Osteoblast (primary cell): ENCODE results near the gene CRTC2. TPM values are rescaled to one million over a fixed set of nuclear protein-coding genes. Genes with fewer than 3 reads are reported as not detected.

ENCODE experiments used
- DNase-seq: peaks from one replicate; pipeline ENCODE4 v3.0.0; 2011; ENCODE audit warnings: low spot score, mixed read lengths; ENCODE audit not compliant: insufficient read length; ENCODE audit errors: missing footprints
- H2AFZ ChIP-seq: 2 replicates; pipeline ENCODE4 v1.6.0; 2011; ENCODE audit warnings: mild to moderate bottlenecking, low read length
- H3K27ac ChIP-seq: 2 replicates; pipeline ENCODE4 v1.5.1; 2011; ENCODE audit warnings: mild to moderate bottlenecking, low read depth, low read length, moderate library complexity
- H3K27me3 ChIP-seq: 2 replicates; pipeline ENCODE4 v1.6.0; 2012; ENCODE audit warnings: mild to moderate bottlenecking, control low read depth, inconsistent platforms, low read length, moderate library complexity; ENCODE audit not compliant: insufficient read depth
- H3K36me3 ChIP-seq: 2 replicates; pipeline ENCODE4 v1.5.1; 2011; ENCODE audit warnings: mild to moderate bottlenecking, low read length, control low read depth, moderate library complexity; ENCODE audit not compliant: insufficient read depth
- H3K4me1 ChIP-seq: 2 replicates; pipeline ENCODE4 v1.5.1; 2011; ENCODE audit warnings: mild to moderate bottlenecking, low read length, control low read depth, moderate library complexity; ENCODE audit not compliant: insufficient read depth
- H3K4me2 ChIP-seq: 2 replicates; pipeline ENCODE4 v1.6.0; 2011; ENCODE audit warnings: mild to moderate bottlenecking, low read length; ENCODE audit not compliant: insufficient read depth
- H3K4me3 ChIP-seq: fragments of 200-600 bp; sonication (generic); 3 replicates; pipeline ENCODE4 v1.5.1; 2012; ENCODE audit warnings: mild to moderate bottlenecking, low read length, inconsistent platforms; ENCODE audit not compliant: insufficient read depth
- H3K79me2 ChIP-seq: 2 replicates; pipeline ENCODE4 v1.6.0; 2012; ENCODE audit warnings: mild to moderate bottlenecking, low read length, control low read depth, inconsistent platforms; ENCODE audit not compliant: insufficient read depth
- H3K9me3 ChIP-seq: 2 replicates; pipeline ENCODE4 v1.5.1; 2011; ENCODE audit warnings: low read depth, low read length, control low read depth
- H4K20me1 ChIP-seq: 2 replicates; pipeline ENCODE4 v1.6.0; 2012; ENCODE audit warnings: mild to moderate bottlenecking, low read length, control low read depth; ENCODE audit not compliant: insufficient read depth
- total RNA-seq: library from RNA; depleted of rRNA; stranded (reverse); fragments of >200 nt; gene quantifications from 2 replicates; pipeline ENCODE4 v1.2.3, GENCODE V29; 2012
- TF ChIP-seq, protein P1 (sequence below): IDR thresholded peaks from 2 replicates; pipeline ENCODE4 v1.5.1; 2011; ENCODE audit warnings: mild to moderate bottlenecking, low read depth, low read length, moderate library complexity; ENCODE audit errors: extremely low read depth

The CRTC2 gene
- total RNA-seq, 1 donor: 4.7 TPM

- peaks cover 22% of the 10 kb centered on the region for H3K4me1 ChIP-seq
- no peak overlapping the region for H3K4me3 ChIP-seq
- H3K36me3 ChIP-seq: peaks cover 26% of the 10 kb centered on the region
- TF ChIP-seq, protein P1, sequence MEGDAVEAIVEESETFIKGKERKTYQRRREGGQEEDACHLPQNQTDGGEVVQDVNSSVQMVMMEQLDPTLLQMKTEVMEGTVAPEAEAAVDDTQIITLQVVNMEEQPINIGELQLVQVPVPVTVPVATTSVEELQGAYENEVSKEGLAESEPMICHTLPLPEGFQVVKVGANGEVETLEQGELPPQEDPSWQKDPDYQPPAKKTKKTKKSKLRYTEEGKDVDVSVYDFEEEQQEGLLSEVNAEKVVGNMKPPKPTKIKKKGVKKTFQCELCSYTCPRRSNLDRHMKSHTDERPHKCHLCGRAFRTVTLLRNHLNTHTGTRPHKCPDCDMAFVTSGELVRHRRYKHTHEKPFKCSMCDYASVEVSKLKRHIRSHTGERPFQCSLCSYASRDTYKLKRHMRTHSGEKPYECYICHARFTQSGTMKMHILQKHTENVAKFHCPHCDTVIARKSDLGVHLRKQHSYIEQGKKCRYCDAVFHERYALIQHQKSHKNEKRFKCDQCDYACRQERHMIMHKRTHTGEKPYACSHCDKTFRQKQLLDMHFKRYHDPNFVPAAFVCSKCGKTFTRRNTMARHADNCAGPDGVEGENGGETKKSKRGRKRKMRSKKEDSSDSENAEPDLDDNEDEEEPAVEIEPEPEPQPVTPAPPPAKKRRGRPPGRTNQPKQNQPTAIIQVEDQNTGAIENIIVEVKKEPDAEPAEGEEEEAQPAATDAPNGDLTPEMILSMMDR: no peak
- H3K27me3 ChIP-seq: no peaks in the 10 kb centered on the region
- no peak overlapping the region for H2AFZ ChIP-seq
- no peak overlapping the region for H3K4me2 ChIP-seq
- DNase-seq: no peak
- no peaks in the 10 kb centered on the region for H3K9me3 ChIP-seq
- H4K20me1 ChIP-seq: no peaks in the 10 kb centered on the region
- H3K79me2 ChIP-seq: peaks cover 26% of the 10 kb centered on the region
- no peak overlapping the region for H3K27ac ChIP-seq
These were observed 15.1 kb upstream of the CRTC2 start for GRCh38 chr1:153973525-153973924.

- DNase-seq: no peak
- peaks cover 22% of the 10 kb centered on the region for H3K4me1 ChIP-seq
- no peak overlapping the region for H2AFZ ChIP-seq
- no peak overlapping the region for H3K27ac ChIP-seq
- H3K36me3 ChIP-seq: peaks cover 26% of the 10 kb centered on the region
- TF ChIP-seq, protein P1: no peak
- no peaks in the 10 kb centered on the region for H4K20me1 ChIP-seq
- no peak overlapping the region for H3K4me2 ChIP-seq
- no peaks in the 10 kb centered on the region for H3K9me3 ChIP-seq
- H3K27me3 ChIP-seq: no peaks in the 10 kb centered on the region
- peaks cover 26% of the 10 kb centered on the region for H3K79me2 ChIP-seq
- no peak overlapping the region for H3K4me3 ChIP-seq
These were observed 14.7 kb upstream of the CRTC2 start for GRCh38 chr1:153973071-153973470.

- Histone ChIP-seq H4K20me1 (no peaks in the 10 kb centered on the region), H3K9me3 (no peaks in the 10 kb centered on the region), H3K27ac (no peak overlapping the region), H3K79me2 (no peaks in the 10 kb centered on the region), H2AFZ (no peak overlapping the region), H3K27me3 (no peaks in the 10 kb centered on the region), H3K4me3 (no peak overlapping the region), H3K4me1 (peaks cover 14% of the 10 kb centered on the region), H3K4me2 (no peak overlapping the region), H3K36me3 (peaks cover 21% of the 10 kb centered on the region)
- DNase-seq: no peak
- TF ChIP-seq, protein P1: no peak
These were observed 11.9 kb upstream of the CRTC2 start for GRCh38 chr1:153970346-153970745.

GRCh38 chr1:153968972-153969371 lies 10.6 kb upstream of the CRTC2 start:
- H3K27me3 ChIP-seq: no peaks in the 10 kb centered on the region
- no peak overlapping the region for H3K4me3 ChIP-seq
- peaks cover 10% of the 10 kb centered on the region for H3K36me3 ChIP-seq
- no peaks in the 10 kb centered on the region for H3K9me3 ChIP-seq
- peak overlapping the region; percentile 84 for H3K4me2 ChIP-seq
- peaks cover 17% of the 10 kb centered on the region for H3K4me1 ChIP-seq
- DNase-seq: no peak
- no peak overlapping the region for H2AFZ ChIP-seq
- H3K79me2 ChIP-seq: peaks cover under 1% of the 10 kb centered on the region
- H3K27ac ChIP-seq: no peak overlapping the region
- no peaks in the 10 kb centered on the region for H4K20me1 ChIP-seq
- TF ChIP-seq, protein P1: no peak
